Right ventricle myocardium inferior (tissue), 1 donor: Measurements from ENCODE around the gene TOX4. TPM values are rescaled to one million over a fixed set of nuclear protein-coding genes. Genes with fewer than 3 reads are reported as not detected.
"Not testable (repeated sequence)": the region's sequence is repeated elsewhere in the genome, so short reads cannot be mapped to it uniquely, and the experiment has no call there.

Experiments used
- ATAC-seq: fragments of 200-7000 bp; cut with Tn5 transposase; one replicate; pipeline ENCODE4 v1.9.1; 2020; ENCODE audit warnings: mild to moderate bottlenecking, moderate library complexity
- DNase-seq: peaks from one replicate; pipeline ENCODE4 v3.0.0; 2021; ENCODE audit errors: missing footprints
- intact Hi-C: fragments of 100-400 bp; cut with DNase I; formaldehyde crosslinking; loops from one replicate; pipeline ENCODE4 v1.11.0; 2022
- total RNA-seq: library from RNA; stranded (reverse); fragmentation: NEBNext Ultra II Directional; extraction: Animal tissue kit (Norgen Biotek cat#: 25700); gene quantifications from one replicate; pipeline ENCODE4 v1.2.1, GENCODE V29; 2021
- donor health status: DM: no; HTN: yes; CAD: no; lungs with severe emphysema.

Gene TOX4
- total RNA-seq, 1 donor from 2014 or later, result 86.5 TPM

- no peak for ATAC-seq
- no peak for DNase-seq
- intact Hi-C loops, result no loop called here
Observed at GRCh38 chr14:21526672-21527317, 49.8 kb downstream of the TOX4 start.

- ATAC-seq (no peak), DNase-seq (no peak)
- intact Hi-C loops, result no loop called here
Observed at GRCh38 chr14:21527318-21527679, 50.3 kb downstream of the TOX4 start.

DNA sequence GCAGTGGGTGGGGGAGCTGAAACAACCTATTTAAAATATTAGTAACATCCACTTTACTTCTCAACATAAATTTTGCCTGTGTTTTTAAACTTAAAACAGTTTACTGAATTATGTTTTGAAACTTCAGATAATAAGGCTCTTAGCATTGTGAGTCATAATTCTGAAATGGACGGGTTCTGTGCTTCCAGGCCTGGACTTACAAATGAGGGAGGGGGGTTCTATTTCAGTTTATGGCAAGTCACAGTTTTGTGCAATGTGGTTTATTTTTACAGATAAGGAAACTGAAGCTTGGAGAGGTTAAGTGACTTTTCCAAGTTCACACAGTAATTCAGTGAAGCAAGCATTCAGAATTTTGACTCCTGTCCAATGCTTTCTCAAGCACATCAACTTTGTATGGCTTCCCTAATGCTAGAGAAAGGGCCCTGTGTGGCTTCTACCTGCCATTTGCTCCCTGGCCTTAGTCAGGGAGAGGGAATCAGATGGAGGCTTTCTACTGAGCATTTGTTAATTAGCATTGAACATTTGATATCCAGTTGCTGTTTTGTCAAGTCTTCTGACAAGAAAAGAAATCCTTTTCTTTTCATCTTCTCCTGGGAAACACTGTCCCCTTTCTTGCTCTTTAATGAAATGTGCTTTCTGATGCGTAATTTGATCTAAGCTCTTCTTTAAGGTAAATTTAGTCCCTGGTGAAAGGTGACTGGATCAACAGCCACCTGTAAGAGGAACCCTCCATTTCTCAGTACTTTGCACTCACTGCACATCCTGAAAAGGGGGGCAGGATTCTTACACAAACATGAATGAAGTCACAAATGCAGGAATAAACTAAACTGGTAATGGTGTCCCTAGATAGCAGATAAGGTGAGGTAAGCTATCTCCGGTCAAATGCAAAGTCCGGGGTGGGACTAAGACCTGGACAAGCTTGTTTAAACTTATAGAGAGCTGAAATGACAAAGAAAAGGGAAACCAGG lies 51.7 kb downstream of the TOX4 start:
- DNase-seq, result no peak
- no peak for ATAC-seq
- intact Hi-C loops, result no loop called here

DNA sequence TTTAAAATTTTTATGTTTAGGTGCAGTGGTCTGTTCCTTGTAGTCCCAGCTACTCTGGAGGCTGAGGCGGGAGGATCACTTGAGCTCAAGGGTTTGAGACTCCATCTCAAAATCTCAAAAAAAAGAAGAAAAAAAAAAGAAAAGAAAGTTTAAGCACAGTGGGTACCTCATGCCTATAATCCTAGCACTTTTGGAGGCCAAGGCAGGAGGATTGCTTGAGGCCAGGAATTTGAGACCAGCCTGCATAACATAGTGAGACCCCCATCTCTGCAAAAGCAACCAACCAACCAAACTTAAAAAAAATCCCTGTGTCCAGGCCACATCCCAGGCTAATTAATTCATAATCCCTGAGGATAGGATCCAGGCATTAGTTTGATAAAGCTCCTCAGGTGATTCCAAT lies 52.5 kb downstream of the TOX4 start:
- intact Hi-C loops, result no loop called here

DNA sequence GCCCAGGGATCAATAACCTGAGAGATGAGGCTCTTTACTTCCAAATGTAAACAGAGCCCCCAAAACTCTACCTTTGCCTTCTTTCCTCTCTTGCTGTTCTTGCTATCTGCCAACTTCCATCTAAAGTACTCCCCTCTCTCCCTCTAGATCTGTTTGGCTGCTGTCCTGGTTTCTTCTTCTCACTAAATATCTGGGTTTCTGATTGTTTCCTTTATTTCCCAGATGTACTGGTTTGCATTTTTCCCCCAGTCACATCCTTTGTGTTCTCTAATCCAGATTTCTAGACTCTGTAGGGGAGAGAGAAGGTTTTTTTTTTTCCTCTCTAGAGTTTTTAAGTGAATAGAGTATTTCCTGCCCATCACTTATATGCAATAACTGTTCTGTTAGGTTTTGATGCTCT lies 56.3 kb downstream of the TOX4 start:
- DNase-seq (no peak), ATAC-seq (no peak)
- intact Hi-C loops, result no loop called here

More for the DNA sequence above, 52.5 kb downstream of the TOX4 start:
- no peak for ATAC-seq
- no peak for DNase-seq

DNA sequence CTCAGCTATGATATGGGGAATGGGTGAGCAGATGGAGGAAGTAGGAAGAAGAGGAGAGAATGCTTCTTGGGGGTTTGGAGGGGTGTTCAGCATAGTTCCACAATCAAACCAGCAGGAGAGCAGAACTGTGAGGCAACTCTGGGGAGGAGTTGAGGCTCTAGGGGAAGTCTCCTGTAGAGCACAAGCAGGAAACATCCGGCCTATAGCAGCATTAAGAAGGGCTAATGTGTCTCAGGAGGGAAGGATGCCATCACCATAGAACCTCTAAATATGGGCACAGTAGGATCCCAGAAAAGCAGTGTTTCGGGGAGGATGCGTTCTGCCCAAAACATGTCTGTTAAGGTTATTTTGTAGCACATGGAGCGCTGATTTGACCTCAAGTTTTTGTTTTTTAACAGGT lies 57.6 kb downstream of the TOX4 start:
- intact Hi-C loops, result no loop called here
- ATAC-seq, result no peak
- DNase-seq, result no peak

DNA sequence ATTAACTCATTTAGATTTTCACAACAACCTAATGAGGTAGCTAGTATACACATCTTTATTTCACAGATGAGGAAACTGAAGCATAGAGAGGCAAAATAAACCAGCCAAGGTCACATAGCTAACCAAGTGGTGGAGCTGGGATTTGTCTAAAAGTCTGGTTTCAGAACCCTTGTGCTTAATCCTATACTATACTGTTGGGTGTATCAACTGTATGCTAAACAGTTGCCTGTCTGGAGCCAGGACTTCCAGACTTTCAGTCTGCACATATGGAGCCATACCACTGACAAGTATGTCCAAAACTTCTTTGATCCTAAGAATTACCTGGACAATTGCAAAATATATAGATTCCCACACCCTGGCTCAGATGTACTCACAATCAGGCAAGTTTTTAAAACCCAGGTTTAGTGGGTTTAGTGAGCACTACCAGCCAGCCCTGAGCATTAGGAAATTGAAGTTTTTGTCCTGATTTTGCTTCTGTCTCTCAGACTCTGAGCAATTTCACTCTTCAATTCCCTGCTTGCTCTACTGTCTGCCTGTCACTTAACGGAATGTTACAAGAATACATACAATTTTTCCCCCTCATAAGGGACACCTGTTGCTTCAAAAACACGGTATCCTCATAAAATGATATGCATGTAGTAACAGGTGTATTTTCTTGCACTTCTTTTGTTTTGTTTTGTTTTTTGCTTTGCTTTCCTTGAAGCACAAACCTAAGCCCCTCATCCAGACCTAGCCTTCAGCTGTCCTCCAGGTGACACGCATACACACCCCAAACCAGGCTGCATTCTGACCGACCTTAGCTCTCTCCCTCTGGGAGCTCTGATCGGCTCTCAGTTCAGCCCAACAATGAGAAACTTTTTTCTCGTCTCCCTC lies 58.8 kb downstream of the TOX4 start:
- no peak for DNase-seq
- no peak for ATAC-seq
- intact Hi-C loops, result no loop called here

DNA sequence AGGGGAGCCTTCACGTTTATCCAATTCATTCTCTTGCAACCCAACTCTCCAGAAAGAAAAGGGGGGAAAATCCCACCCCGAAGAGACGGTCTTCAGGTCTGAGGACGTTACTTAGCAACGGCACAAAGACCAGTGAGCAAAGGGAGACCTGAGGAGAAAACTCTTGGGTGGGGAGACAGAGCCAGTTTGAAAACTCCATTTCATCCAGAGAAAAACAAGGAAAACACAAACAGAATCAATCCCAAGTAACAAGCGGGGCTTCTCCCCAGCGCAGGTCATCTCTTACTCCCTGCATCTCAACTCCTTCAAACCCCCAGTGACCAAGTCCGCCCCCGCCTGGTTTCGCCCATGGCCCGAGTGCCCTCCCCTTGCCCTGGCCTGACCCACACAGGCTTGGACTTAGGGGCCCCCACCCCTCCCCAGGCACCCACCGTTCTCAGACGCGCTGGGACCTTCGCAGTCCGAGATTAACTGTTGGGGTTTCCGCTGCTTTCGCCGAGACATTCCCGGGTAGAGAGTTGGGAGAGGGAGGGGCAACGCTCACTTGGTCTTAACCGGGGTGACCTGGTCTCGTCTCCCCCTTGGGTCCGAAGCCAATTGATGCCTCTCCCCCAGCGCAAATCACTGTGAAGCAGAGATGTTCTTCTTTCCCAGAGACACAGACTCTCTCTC lies 59.6 kb downstream of the TOX4 start:
- no peak for ATAC-seq
- intact Hi-C loops, result no loop called here
- DNase-seq, result no peak

GRCh38 chr14:21537090-21537424 lies 60.1 kb downstream of the TOX4 start:
- ATAC-seq, result no peak
- intact Hi-C loops, result no loop called here
- no peak for DNase-seq

- intact Hi-C loops, result no loop called here
- ATAC-seq (no peak), DNase-seq (no peak)
Observed at GRCh38 chr14:21539189-21539940, 62.4 kb downstream of the TOX4 start.

DNA sequence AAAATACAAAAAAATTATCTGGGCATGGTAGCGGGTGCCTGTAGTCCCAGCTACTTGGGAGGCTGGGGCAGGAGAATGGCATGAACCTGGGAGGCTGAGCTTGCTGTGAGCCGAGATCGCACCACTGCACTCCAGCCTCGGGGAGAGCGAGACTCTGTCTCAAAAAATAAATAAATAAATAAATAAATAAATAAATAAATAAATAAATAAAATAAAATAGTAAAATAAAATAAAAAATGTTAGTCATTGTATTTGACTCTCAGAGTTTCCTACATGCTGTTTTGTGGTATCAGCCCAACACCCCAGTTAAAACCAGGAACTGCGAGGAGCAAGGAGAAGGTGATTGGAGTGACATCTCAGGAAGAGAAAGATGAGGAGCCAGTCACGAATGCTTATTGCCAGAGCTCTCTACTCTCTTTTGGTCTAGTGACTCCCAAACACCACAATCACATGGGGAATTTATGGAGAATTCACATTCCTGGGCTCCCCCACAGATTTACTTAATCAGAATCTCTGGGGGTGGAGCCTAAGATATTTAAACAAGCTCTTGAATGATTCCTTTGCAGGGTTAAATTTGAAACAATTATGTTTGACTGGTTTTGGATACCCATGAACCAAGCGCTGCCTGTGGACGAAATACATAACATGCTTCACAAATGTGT lies 64.5 kb downstream of the TOX4 start:
- intact Hi-C loops, result no loop called here
- ATAC-seq (no peak), DNase-seq (no peak)

DNA sequence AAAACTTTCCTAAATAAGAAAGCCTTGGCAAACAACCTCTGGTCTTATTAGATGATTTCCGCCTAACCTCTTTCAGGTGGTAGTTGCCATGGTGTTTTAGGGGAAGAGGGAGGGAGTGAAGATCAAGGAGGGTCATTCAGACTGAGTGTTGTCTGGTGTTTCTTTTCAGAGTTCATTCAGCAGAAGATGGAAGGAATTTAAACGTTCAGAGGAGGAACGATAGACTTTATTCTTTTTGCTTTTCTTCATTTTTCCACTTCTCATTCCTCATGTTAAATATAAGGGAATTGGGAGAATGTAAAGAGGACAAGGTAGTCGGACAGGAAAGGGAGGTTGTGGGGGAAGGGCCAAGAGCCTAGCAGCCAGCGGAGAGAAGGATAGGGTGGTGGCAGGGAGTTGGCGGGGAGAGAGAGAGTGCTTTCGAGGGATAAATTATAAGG lies 66.5 kb downstream of the TOX4 start:
- no peak for ATAC-seq
- intact Hi-C loops, result no loop called here

DNA sequence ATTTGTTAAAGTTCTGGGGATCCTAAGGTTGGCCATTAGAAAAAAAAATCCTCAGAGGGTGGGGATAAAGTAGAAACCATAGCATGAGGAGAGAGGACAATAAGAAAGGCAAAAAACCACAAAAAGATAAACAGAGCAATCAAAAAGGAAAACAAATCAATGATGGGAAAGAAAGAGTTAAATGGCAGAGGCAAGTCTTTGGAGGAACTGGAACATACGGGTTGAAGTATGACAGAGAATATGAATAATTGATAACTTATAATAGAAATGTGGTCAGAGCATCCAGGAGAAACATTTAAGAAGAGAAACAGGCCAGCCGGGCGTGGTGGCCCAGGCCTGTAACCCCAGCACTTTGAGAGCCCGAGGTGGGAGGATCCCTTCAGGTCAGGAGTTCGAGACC lies 67.0 kb downstream of the TOX4 start:
- intact Hi-C loops, result no loop called here
- ATAC-seq (no peak), DNase-seq (no peak)

More for the DNA sequence above, 66.5 kb downstream of the TOX4 start:
- DNase-seq, result no peak

DNA sequence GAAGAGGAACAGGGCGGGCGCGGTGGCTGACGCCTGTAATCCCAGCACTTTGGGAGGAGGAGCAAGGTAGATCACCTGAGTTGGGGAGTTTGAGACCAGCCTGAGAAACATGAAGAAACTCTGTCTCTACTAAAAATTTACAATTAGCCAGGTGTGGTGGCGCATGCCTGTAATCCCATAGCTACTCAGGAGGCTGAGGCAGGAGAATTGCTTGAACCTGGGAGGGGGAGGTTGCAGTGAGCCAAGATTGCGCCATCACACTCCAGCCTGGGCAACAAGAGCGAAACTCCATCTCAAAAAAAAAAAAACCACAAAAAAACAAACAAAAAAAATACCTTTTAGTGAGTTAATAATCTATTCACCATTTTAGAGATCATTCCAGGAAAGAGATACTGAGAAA lies 67.6 kb downstream of the TOX4 start:
- ATAC-seq, DNase-seq, intact Hi-C loops: not testable (repeated sequence)
